GM23338 (cell line): ENCODE results near the gene SHISAL1.

ENCODE experiments used
- CREB1 ChIP-seq: fragments of 250-450 bp; sonication (Bioruptor Pico); IDR thresholded peaks from 2 replicates; pipeline ENCODE4 v1.5.0; 2020; ENCODE audit warnings: low read depth, mild to moderate bottlenecking, moderate library complexity
- ETS1 ChIP-seq: IDR thresholded peaks from 2 replicates; pipeline ENCODE4 v1.6.1; 2016; ENCODE audit warnings: antibody characterized with exemption
- EZH2 ChIP-seq: fragments of 200-600 bp; sonication (generic); IDR thresholded peaks from one replicate; pipeline ENCODE4 v1.8.0; 2017; ENCODE audit warnings: antibody characterized with exemption, mild to moderate bottlenecking, low read depth; ENCODE audit not compliant: unreplicated experiment
- EZH2phosphoT487 ChIP-seq: fragments of 200-600 bp; sonication (generic); IDR thresholded peaks from one replicate; pipeline ENCODE4 v1.8.1; 2018; ENCODE audit warnings: antibody characterized with exemption; ENCODE audit not compliant: unreplicated experiment
- JUNB ChIP-seq: IDR thresholded peaks from one replicate; pipeline ENCODE4 v1.6.1; 2016; ENCODE audit warnings: antibody characterized with exemption; ENCODE audit not compliant: unreplicated experiment
- NANOG ChIP-seq: IDR thresholded peaks from 2 replicates; pipeline ENCODE4 v1.6.1; 2016; ENCODE audit warnings: antibody characterized with exemption, borderline replicate concordance
- POLR2AphosphoS5 ChIP-seq: IDR thresholded peaks from 2 replicates; pipeline ENCODE4 v1.6.1; 2016; ENCODE audit warnings: antibody characterized with exemption, low read depth
- REST ChIP-seq: IDR thresholded peaks from one replicate; pipeline ENCODE4 v1.6.1; 2018; ENCODE audit warnings: antibody characterized with exemption; ENCODE audit not compliant: unreplicated experiment
- STAT1 ChIP-seq: IDR thresholded peaks from one replicate; pipeline ENCODE4 v1.6.1; 2016; ENCODE audit warnings: antibody characterized with exemption; ENCODE audit not compliant: unreplicated experiment
- ZNF331 ChIP-seq: fragments of 250-450 bp; sonication (Bioruptor Pico); IDR thresholded peaks from 2 replicates; pipeline ENCODE4 v1.5.0; 2020; ENCODE audit warnings: low read depth, mild to moderate bottlenecking, moderate library complexity
- TF ChIP-seq, protein P1 (sequence below), 2 experiments: fragments of 200-600 bp in 1 of 2; sonication (generic) in 1 of 2; conservative IDR thresholded peaks; 2 replicates each; pipeline versions ENCODE4 v1.5.1 to v1.6.1; 2016 to 2017; ENCODE audit warnings: antibody characterized with exemption in 2 of 2, low read depth in 2 of 2, mild to moderate bottlenecking in 2 of 2, moderate library complexity in 1 of 2
- TF ChIP-seq, protein P2 (sequence below): fragments of 250-450 bp; sonication (Bioruptor Pico); IDR thresholded peaks from 2 replicates; pipeline ENCODE4 v1.5.0; 2020; ENCODE audit warnings: mild to moderate bottlenecking, moderate library complexity

DNA sequence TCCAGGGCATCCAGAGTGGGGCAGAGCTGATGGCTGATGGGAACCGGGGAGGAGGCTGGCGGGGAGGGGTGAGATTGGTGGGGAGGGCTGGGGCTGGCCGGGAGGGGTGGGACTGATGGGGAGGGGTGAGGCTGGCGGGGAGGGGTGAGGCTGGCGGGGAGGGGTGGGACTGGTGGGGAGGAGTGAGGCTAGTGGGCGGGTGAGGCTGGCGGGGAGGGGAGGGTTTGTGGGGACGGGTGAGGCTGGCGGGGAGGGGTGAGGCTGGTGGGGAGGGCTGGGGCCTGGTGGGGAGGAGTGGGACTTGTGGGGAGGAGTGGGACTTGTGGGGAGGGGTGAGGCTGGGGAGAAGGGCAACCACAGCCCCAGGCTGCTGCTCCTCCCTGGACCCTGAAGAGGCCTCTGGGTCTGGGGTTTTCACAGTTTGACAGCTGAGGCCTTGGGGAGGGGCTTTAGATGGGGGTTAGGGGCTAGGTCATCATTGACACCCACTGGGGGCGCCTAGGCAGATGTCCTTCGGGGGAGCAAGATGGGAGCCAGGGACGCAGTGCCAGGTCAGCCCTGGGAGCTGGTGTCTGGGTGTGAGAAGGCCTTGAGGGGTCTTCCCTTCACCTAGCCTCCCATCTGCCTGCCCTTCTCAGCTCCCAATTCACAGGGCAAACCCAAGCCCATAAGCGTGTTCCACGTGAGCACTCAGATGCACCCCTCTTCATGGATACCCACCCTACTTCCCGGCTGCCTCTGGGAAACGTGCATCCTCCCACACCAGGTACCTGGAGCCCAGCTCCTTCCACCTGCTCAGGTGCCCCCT is 105.4 kb downstream of the SHISAL1 start:
- TF ChIP-seq, protein P1, sequence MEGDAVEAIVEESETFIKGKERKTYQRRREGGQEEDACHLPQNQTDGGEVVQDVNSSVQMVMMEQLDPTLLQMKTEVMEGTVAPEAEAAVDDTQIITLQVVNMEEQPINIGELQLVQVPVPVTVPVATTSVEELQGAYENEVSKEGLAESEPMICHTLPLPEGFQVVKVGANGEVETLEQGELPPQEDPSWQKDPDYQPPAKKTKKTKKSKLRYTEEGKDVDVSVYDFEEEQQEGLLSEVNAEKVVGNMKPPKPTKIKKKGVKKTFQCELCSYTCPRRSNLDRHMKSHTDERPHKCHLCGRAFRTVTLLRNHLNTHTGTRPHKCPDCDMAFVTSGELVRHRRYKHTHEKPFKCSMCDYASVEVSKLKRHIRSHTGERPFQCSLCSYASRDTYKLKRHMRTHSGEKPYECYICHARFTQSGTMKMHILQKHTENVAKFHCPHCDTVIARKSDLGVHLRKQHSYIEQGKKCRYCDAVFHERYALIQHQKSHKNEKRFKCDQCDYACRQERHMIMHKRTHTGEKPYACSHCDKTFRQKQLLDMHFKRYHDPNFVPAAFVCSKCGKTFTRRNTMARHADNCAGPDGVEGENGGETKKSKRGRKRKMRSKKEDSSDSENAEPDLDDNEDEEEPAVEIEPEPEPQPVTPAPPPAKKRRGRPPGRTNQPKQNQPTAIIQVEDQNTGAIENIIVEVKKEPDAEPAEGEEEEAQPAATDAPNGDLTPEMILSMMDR (conservative IDR thresholded peaks at IDR 0.05; ENCODE audit: low read depth in 2 of 2) = no peak
- TF ChIP-seq EZH2 (no peak), REST (no peak), POLR2AphosphoS5 (no peak), CREB1 (CRISPR knock-in tag) (no peak), EZH2phosphoT487 (no peak), STAT1 (no peak), ETS1 (no peak), JUNB (no peak), NANOG (no peak), ZNF331 (CRISPR knock-in tag) (no peak)
- TF ChIP-seq, protein P2, sequence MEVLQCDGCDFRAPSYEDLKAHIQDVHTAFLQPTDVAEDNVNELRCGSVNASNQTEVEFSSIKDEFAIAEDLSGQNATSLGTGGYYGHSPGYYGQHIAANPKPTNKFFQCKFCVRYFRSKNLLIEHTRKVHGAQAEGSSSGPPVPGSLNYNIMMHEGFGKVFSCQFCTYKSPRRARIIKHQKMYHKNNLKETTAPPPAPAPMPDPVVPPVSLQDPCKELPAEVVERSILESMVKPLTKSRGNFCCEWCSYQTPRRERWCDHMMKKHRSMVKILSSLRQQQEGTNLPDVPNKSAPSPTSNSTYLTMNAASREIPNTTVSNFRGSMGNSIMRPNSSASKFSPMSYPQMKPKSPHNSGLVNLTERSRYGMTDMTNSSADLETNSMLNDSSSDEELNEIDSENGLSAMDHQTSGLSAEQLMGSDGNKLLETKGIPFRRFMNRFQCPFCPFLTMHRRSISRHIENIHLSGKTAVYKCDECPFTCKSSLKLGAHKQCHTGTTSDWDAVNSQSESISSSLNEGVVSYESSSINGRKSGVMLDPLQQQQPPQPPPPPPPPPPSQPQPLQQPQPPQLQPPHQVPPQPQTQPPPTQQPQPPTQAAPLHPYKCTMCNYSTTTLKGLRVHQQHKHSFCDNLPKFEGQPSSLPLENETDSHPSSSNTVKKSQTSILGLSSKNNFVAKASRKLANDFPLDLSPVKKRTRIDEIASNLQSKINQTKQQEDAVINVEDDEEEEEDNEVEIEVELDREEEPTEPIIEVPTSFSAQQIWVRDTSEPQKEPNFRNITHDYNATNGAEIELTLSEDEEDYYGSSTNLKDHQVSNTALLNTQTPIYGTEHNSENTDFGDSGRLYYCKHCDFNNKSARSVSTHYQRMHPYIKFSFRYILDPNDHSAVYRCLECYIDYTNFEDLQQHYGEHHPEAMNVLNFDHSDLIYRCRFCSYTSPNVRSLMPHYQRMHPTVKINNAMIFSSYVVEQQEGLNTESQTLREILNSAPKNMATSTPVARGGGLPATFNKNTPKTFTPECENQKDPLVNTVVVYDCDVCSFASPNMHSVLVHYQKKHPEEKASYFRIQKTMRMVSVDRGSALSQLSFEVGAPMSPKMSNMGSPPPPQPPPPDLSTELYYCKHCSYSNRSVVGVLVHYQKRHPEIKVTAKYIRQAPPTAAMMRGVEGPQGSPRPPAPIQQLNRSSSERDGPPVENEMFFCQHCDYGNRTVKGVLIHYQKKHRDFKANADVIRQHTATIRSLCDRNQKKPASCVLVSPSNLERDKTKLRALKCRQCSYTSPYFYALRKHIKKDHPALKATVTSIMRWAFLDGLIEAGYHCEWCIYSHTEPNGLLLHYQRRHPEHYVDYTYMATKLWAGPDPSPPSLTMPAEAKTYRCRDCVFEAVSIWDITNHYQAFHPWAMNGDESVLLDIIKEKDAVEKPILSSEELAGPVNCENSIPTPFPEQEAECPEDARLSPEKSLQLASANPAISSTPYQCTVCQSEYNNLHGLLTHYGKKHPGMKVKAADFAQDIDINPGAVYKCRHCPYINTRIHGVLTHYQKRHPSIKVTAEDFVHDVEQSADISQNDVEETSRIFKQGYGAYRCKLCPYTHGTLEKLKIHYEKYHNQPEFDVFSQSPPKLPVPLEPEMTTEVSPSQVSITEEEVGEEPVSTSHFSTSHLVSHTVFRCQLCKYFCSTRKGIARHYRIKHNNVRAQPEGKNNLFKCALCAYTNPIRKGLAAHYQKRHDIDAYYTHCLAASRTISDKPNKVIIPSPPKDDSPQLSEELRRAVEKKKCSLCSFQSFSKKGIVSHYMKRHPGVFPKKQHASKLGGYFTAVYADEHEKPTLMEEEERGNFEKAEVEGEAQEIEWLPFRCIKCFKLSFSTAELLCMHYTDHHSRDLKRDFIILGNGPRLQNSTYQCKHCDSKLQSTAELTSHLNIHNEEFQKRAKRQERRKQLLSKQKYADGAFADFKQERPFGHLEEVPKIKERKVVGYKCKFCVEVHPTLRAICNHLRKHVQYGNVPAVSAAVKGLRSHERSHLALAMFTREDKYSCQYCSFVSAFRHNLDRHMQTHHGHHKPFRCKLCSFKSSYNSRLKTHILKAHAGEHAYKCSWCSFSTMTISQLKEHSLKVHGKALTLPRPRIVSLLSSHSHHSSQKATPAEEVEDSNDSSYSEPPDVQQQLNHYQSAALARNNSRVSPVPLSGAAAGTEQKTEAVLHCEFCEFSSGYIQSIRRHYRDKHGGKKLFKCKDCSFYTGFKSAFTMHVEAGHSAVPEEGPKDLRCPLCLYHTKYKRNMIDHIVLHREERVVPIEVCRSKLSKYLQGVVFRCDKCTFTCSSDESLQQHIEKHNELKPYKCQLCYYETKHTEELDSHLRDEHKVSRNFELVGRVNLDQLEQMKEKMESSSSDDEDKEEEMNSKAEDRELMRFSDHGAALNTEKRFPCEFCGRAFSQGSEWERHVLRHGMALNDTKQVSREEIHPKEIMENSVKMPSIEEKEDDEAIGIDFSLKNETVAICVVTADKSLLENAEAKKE (CRISPR knock-in tag) = no peak
